HG02798 (cell line): ENCODE data around the gene ALX4.

ENCODE experiments used
- ATAC-seq: cut with Tn5 transposase; IDR thresholded peaks from one replicate; pipeline ENCODE4 v1.9.1; 2021; ENCODE audit warnings: mild to moderate bottlenecking; ENCODE audit not compliant: unreplicated experiment, poor library complexity

The ALX4 gene

DNA sequence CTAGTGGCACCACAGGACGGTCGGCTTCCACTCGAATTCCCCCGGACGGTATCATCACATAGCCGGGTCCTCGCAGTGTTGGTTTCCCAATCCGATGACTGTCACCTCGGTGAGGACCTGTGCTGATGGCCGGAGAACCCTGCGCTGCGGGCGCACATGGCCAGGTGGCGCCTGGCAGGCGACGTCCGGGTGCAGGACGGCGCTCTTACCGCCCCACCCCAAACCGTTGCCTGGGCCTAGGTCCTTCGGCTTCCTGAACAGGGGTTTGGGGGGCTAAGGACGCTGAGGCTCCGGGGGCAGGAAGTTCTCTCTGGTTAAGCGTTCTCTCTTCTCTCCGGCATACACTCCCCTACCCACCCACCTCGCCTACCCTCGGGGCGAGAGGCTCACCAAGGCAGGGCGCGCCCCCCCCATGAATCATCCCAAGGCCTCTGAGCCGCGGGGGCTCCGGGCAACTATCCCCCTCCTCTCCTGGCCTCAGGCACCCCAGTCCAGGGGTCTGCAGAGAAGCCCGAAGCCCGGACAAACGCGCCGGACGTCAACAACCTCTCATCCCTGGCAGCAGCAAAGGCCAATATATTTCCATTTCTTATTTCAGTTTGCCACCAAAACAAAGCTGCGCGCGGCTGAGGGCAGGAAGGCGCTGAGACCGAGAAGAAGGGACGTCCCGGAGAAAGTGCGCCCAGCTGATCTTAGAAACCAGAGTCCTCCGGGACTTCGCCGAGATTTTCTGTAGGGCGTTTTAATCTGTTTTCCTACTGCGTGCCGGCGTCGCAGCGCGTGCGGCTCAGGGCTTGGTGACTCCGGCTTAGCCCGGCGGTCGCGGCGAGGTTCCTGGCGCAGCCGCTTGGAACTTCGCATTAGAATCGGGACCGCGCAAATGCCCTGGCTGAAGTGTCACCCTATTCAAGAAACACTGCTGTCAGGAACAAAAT is 5.6 kb downstream of the ALX4 start:
- ATAC-seq, result no peak

DNA sequence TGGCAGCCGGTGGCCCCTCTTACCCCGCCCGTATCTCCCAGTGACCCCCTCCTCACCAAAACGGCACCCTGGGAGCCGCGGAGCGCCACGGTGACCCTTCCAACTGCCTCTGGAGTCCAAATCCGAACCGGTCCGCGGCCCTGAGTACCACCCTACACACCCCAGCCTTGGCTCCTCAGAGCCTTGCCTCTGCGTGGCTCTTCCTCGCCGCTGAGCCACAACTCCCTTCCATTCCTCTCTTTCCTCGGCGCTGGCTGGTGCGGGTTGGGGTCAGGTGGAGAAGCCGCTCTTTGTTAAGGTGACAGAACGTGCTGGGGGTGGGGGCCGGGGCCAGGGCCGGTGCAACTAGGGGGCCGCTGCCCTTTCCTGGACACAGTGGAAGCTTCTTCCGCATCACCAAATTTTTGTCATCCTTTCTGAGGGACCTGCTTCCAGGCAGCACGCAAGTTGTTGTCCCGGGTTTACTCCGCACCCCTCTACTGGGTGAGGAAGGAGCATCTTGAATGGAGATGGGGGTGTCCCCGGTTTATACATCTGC is 6.5 kb downstream of the ALX4 start:
- ATAC-seq, result no peak

GRCh38 chr11:44301564-44302271 is 8.2 kb downstream of the ALX4 start:
- ATAC-seq, result no peak

DNA sequence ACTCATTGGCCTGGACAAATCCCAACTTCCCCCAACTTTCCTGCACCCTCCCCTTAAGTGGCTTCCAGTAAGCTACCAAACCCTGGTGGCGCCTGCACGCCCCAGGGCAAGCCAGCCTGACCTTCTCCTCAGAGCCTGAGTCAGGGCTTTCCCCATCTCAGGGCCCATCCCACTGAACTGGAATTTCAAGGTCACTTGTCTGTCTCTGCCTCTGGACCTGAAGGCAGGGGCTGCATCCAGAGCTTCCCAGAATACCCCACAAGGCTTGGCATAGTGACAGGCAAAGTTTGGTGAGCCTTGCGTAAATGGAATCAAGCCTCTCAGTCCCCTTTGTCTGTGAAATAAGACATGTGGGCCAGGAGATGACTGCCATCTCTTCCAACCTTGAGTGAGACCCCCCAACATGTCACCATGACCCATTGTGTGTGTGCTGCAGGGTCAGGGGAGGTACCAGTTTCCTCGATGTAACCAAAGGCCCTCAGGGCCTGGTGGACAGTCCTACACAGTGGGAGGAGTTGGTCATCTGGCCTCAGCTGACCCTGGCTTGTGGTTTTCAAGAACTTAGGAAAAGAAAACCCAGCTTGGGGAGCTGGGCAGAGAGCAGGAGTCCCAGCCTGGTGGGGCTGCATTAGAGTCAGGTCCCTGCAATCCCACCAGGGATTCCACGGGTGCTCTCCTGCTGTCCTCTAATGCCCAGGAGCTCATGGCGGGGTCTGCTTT is 8.9 kb downstream of the ALX4 start:
- no peak for ATAC-seq

- ATAC-seq, result no peak
These were observed 11.1 kb downstream of the ALX4 start for GRCh38 chr11:44298862-44299261.

DNA sequence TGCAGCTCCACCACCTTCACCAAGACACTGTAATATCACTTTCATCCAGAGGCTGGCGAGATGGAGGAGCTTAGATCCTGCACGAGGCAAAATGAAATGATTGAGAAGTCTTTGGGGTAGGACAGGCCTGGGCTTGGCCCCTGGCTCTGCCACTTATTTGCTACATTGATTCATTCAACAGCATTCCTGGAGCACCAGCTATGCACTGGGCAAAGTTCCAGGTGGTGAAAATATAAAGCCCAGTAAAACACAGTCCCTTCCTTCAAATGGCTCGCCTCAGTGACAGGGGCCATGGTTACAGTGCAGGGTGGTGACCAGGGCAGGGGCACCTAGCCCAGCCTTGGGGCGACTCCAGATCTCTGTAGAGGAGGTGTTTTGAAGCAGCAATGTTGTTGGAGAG is 19.7 kb downstream of the ALX4 start:
- no peak for ATAC-seq

- no peak for ATAC-seq
These were observed 21.8 kb downstream of the ALX4 start for GRCh38 chr11:44288133-44288526.

GRCh38 chr11:44286911-44287310 is 23.0 kb downstream of the ALX4 start:
- no peak for ATAC-seq

- ATAC-seq, result peak; percentile 63
These were observed 23.6 kb downstream of the ALX4 start for GRCh38 chr11:44286268-44286880.

DNA sequence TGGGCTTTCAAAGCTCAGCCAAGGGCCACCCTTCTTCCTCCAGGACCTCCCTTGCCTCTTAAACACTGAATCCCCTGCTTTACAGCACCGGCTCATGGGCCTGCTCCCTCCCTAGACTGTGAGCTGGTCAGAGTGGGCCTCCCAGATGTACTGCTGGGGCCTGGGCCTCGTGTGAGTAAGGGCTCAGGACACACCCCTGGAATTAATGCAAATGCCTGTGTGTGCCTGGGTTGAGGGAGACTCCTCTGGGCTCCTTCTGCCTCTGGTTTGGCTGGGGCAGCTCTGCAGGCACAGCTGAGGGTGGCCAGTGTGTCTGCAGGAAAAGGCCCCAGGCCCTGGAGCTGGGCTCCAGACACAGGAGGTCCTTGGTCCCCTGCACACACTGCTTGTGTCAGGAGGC is 24.2 kb downstream of the ALX4 start:
- ATAC-seq, result no peak

GRCh38 chr11:44282620-44283019 is 27.3 kb downstream of the ALX4 start:
- ATAC-seq, result no peak

DNA sequence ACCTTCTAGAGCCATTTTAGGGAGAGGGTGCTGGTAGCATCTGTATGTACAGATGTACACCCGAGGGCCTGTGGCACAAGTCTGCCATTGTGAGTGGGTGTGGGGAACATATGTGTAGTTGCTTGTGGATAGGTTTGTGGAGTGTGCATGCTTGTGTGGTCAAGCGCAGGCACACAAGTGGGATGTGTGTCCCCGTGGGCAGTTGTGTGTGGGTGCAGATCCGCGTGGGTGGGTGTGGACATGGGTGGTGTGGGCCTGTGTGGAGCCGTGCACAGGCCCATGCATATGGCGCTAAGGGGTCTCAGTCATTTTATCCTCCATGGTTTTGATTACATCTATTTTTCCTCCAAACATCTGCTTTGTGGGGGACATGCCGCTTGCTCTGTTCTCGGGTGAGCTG is 28.8 kb downstream of the ALX4 start:
- no peak for ATAC-seq

GRCh38 chr11:44280257-44280656 is 29.7 kb downstream of the ALX4 start:
- ATAC-seq, result no peak

GRCh38 chr11:44279483-44279882 is 30.5 kb downstream of the ALX4 start:
- no peak for ATAC-seq

DNA sequence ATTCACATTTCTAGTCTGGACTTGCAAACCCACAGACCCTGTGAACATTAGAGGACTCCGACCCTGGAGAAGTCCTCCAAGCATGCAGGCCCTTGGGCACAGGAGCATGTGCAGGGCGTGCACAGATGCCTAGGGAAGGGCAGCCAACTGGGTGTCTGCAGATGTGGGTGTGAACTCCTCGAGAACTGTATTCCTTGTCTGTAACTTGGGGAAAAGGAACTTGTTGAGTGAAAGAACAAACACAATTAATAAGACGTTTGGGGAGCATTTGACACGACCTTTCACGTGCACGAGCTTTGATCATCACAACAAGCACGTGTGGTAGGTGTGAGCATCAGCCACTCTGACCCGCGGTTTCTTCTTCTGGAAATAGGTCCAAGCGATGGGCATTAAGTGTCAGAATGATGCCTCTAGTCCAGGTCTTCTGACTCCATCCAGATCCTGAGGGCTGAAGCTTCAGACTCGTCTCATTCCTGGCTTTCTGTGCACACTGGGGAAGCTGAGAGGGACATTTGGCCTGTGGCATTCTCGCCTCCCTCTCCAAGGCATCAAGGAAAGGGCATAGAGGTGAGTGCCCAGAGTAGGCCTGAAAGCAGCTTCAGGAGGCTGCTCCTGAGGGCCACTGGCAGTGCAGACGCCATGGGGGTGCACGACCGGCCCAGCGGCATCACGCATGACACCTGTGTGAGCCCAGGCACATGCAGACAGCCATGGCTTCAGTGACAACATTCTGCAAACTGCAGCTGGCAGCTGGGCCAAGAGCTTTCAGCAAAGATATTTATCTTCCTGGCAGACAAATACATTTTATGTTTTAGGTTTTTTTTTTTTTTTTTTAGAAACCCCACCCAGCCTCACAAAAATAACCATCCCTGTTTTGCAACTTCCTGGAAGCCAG is 32.5 kb downstream of the ALX4 start:
- ATAC-seq, result no peak

GRCh38 chr11:44275961-44276550 is 33.9 kb downstream of the ALX4 start:
- ATAC-seq, result no peak

GRCh38 chr11:44275241-44275640 is 34.7 kb downstream of the ALX4 start:
- no peak for ATAC-seq

- ATAC-seq, result no peak
These were observed 35.5 kb downstream of the ALX4 start for GRCh38 chr11:44274404-44274803.

GRCh38 chr11:44271286-44271685 is 38.7 kb downstream of the ALX4 start:
- no peak for ATAC-seq
